ENCODE data around the gene BBS10.
A peak's percentile ranks its signal among the peaks of the same experiment; 100 is the strongest.

BBS10 gene

GRCh38 chr12:76337583-76337982, 10.6 kb downstream of the BBS10 start:
- no peak overlapping the region for H3K4me3 ChIP-seq (ENCODE audit: low read depth, low read length)
- H3K18ac ChIP-seq (ENCODE audit: low read length) = no peak overlapping the region
- no peaks in the 10 kb centered on the region for H3K4me1 ChIP-seq (ENCODE audit: control insufficient read depth in 1 of 2, insufficient read depth in 2 of 2, low read length in 2 of 2)
- no peak overlapping the region for H4K91ac ChIP-seq (ENCODE audit: low read depth, low read length)
- no peak overlapping the region for H3K27ac ChIP-seq (ENCODE audit: low read depth, low read length)
- H2BK5ac ChIP-seq (ENCODE audit: low read depth, low read length, poor library complexity) = no peak overlapping the region
- H3K4ac ChIP-seq (ENCODE audit: low read depth, low read length) = no peak overlapping the region
- no CpG with 5 or more reads among the region's 3 CpGs for WGBS (ENCODE audit: extremely low coverage, insufficient coverage, insufficient read length)
- H2BK120ac ChIP-seq (ENCODE audit: insufficient read depth, low read length, poor library complexity) = no peak overlapping the region
- no peaks in the 10 kb centered on the region for H3K27me3 ChIP-seq (ENCODE audit: insufficient read depth, low read length)
- H2AK5ac ChIP-seq (ENCODE audit: low read length) = no peak overlapping the region
- H3K4me2 ChIP-seq (ENCODE audit: low read length) = no peak overlapping the region
- peak overlapping the region; percentile 50 for H3K23ac ChIP-seq (ENCODE audit: low read length)
- DNase-seq = no peak
- no peak overlapping the region for H3K9ac ChIP-seq (ENCODE audit: low read length)
- no peak overlapping the region for H2BK12ac ChIP-seq (ENCODE audit: low read length)
- no peak overlapping the region for H2AFZ ChIP-seq (ENCODE audit: insufficient read depth, low read length, poor library complexity)
- no peak overlapping the region for H4K8ac ChIP-seq (ENCODE audit: low read depth, low read length)
- H3K79me2 ChIP-seq (ENCODE audit: control insufficient read depth, insufficient read depth, low read length, poor library complexity) = no peaks in the 10 kb centered on the region
- no peaks in the 10 kb centered on the region for H3K36me3 ChIP-seq (ENCODE audit: control insufficient read depth in 1 of 2, insufficient read depth in 2 of 2, low read length in 2 of 2)
- no peak overlapping the region for H3K14ac ChIP-seq (ENCODE audit: low read length)
- no peaks in the 10 kb centered on the region for H3K9me3 ChIP-seq (ENCODE audit: insufficient read depth, low read depth, low read length)
- H4K12ac ChIP-seq (ENCODE audit: low read depth, low read length) = no peak overlapping the region
- no peaks in the 10 kb centered on the region for H3K79me1 ChIP-seq (ENCODE audit: low read length)

DNA sequence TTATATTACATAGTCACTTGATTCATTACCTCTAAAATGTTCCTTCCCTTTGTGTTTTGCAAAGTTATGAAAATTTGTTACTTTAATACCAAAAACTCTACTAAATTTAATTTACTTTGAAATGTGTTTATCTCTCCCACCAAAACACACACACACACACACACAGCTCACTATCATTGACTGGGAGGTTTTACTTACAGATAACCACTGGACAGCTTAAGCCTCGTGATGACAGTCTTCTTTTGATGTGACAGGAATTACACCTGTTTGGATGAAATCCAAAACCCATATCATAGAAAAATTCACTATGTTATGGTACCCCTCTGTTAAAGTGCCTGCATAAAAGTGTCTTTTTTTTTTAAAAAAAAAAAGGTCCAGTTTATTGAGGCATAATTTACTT, 15.6 kb downstream of the BBS10 start:
- DNase-seq = no peak
- no CpG with 5 or more reads among the region's 1 CpG for WGBS (ENCODE audit: extremely low coverage, insufficient coverage, insufficient read length)
- H4K8ac ChIP-seq (ENCODE audit: low read depth, low read length) = no peak overlapping the region

DNA sequence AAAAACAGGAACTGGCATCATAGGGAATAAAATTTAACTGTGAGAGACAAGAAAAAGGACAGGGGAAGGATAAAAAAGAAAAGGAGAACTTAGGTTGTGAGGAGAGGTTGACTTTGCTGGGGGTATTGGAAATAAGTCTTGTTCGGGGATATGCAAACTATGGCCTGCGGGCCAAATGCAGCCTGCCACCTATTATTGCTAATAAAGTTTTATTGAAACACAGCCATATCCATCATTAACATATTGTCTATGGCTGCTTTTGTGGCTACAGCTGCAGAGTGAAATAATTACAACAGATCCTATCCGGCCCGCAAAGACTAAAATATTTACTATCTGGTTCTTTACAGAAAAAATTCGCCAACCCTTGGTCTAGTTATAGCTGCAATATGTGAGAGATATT, 18.6 kb downstream of the BBS10 start:
- Histone ChIP-seq H3K36me3 (ENCODE audit: control insufficient read depth in 1 of 2, insufficient read depth in 2 of 2, low read length in 2 of 2) (no peaks in the 10 kb centered on the region), H3K4ac (ENCODE audit: low read depth, low read length) (no peak overlapping the region), H3K4me1 (ENCODE audit: control insufficient read depth in 1 of 2, insufficient read depth in 2 of 2, low read length in 2 of 2) (no peaks in the 10 kb centered on the region), H2BK120ac (ENCODE audit: insufficient read depth, low read length, poor library complexity) (no peak overlapping the region), H3K79me1 (ENCODE audit: low read length) (no peaks in the 10 kb centered on the region), H4K8ac (ENCODE audit: low read depth, low read length) (no peak overlapping the region), H3K4me3 (ENCODE audit: low read depth, low read length) (no peak overlapping the region), H4K91ac (ENCODE audit: low read depth, low read length) (no peak overlapping the region), H2BK12ac (ENCODE audit: low read length) (no peak overlapping the region), H3K9me3 (ENCODE audit: insufficient read depth, low read depth, low read length) (no peaks in the 10 kb centered on the region), H3K18ac (ENCODE audit: low read length) (no peak overlapping the region), H4K12ac (ENCODE audit: low read depth, low read length) (no peak overlapping the region), H3K4me2 (ENCODE audit: low read length) (no peak overlapping the region), H3K27ac (ENCODE audit: low read depth, low read length) (no peak overlapping the region), H2BK5ac (ENCODE audit: low read depth, low read length, poor library complexity) (no peak overlapping the region), H2AFZ (ENCODE audit: insufficient read depth, low read length, poor library complexity) (no peak overlapping the region), H3K23ac (ENCODE audit: low read length) (no peak overlapping the region), H3K9ac (ENCODE audit: low read length) (no peak overlapping the region), H3K14ac (ENCODE audit: low read length) (no peak overlapping the region), H3K79me2 (ENCODE audit: control insufficient read depth, insufficient read depth, low read length, poor library complexity) (no peaks in the 10 kb centered on the region), H3K27me3 (ENCODE audit: insufficient read depth, low read length) (no peaks in the 10 kb centered on the region), H2AK5ac (ENCODE audit: low read length) (no peak overlapping the region)
- DNase-seq = no peak
- WGBS (ENCODE audit: extremely low coverage, insufficient coverage, insufficient read length) = no CpG with 5 or more reads among the region's 5 CpGs

More for the DNA sequence above, 15.6 kb downstream of the BBS10 start:
- Histone ChIP-seq H3K4me2 (ENCODE audit: low read length) (no peak overlapping the region), H3K18ac (ENCODE audit: low read length) (no peak overlapping the region), H2AK5ac (ENCODE audit: low read length) (no peak overlapping the region), H3K27me3 (ENCODE audit: insufficient read depth, low read length) (no peaks in the 10 kb centered on the region), H2BK120ac (ENCODE audit: insufficient read depth, low read length, poor library complexity) (no peak overlapping the region), H2BK5ac (ENCODE audit: low read depth, low read length, poor library complexity) (no peak overlapping the region), H3K79me1 (ENCODE audit: low read length) (no peaks in the 10 kb centered on the region), H2BK12ac (ENCODE audit: low read length) (no peak overlapping the region), H3K4me1 (ENCODE audit: control insufficient read depth in 1 of 2, insufficient read depth in 2 of 2, low read length in 2 of 2) (no peaks in the 10 kb centered on the region), H3K23ac (ENCODE audit: low read length) (no peak overlapping the region), H3K36me3 (ENCODE audit: control insufficient read depth in 1 of 2, insufficient read depth in 2 of 2, low read length in 2 of 2) (no peaks in the 10 kb centered on the region), H3K27ac (ENCODE audit: low read depth, low read length) (no peak overlapping the region), H4K12ac (ENCODE audit: low read depth, low read length) (no peak overlapping the region), H3K14ac (ENCODE audit: low read length) (no peak overlapping the region), H2AFZ (ENCODE audit: insufficient read depth, low read length, poor library complexity) (no peak overlapping the region), H4K91ac (ENCODE audit: low read depth, low read length) (no peak overlapping the region), H3K4ac (ENCODE audit: low read depth, low read length) (no peak overlapping the region), H3K9me3 (ENCODE audit: insufficient read depth, low read depth, low read length) (no peaks in the 10 kb centered on the region), H3K79me2 (ENCODE audit: control insufficient read depth, insufficient read depth, low read length, poor library complexity) (no peaks in the 10 kb centered on the region), H3K4me3 (ENCODE audit: low read depth, low read length) (no peak overlapping the region), H3K9ac (ENCODE audit: low read length) (no peak overlapping the region)

DNA sequence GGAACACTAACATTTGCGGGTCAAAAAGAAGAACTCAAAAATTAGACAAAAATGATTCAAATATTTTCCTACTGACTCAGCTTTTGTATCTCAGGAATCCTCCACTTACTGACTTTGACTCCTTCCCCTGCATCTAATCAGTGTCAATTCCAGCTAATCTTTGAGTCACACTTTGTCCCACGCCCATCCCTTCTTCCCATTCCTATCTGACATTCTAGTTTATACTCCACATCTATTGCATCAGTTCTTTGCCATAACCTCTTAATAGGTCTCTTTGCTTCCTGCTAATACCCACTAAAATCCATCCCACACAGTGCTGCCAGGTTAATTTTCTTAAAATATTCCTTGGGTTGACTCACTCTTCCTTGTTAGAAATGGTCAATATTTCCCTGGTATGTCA, 19.1 kb downstream of the BBS10 start:
- Histone ChIP-seq H3K18ac (ENCODE audit: low read length) (no peak overlapping the region), H3K36me3 (ENCODE audit: control insufficient read depth in 1 of 2, insufficient read depth in 2 of 2, low read length in 2 of 2) (no peaks in the 10 kb centered on the region), H3K79me1 (ENCODE audit: low read length) (no peaks in the 10 kb centered on the region), H2BK5ac (ENCODE audit: low read depth, low read length, poor library complexity) (no peak overlapping the region), H2BK12ac (ENCODE audit: low read length) (no peak overlapping the region), H3K23ac (ENCODE audit: low read length) (no peak overlapping the region), H3K4ac (ENCODE audit: low read depth, low read length) (no peak overlapping the region), H4K8ac (ENCODE audit: low read depth, low read length) (no peak overlapping the region), H3K4me1 (ENCODE audit: control insufficient read depth in 1 of 2, insufficient read depth in 2 of 2, low read length in 2 of 2) (no peaks in the 10 kb centered on the region), H3K79me2 (ENCODE audit: control insufficient read depth, insufficient read depth, low read length, poor library complexity) (no peaks in the 10 kb centered on the region), H3K9me3 (ENCODE audit: insufficient read depth, low read depth, low read length) (no peaks in the 10 kb centered on the region), H3K27me3 (ENCODE audit: insufficient read depth, low read length) (no peaks in the 10 kb centered on the region), H3K27ac (ENCODE audit: low read depth, low read length) (no peak overlapping the region), H3K9ac (ENCODE audit: low read length) (no peak overlapping the region), H4K91ac (ENCODE audit: low read depth, low read length) (no peak overlapping the region), H2AK5ac (ENCODE audit: low read length) (no peak overlapping the region), H3K4me3 (ENCODE audit: low read depth, low read length) (no peak overlapping the region), H3K4me2 (ENCODE audit: low read length) (no peak overlapping the region), H2BK120ac (ENCODE audit: insufficient read depth, low read length, poor library complexity) (no peak overlapping the region), H3K14ac (ENCODE audit: low read length) (no peak overlapping the region), H4K12ac (ENCODE audit: low read depth, low read length) (no peak overlapping the region), H2AFZ (ENCODE audit: insufficient read depth, low read length, poor library complexity) (no peak overlapping the region)
- no CpG with 5 or more reads among the region's 2 CpGs for WGBS (ENCODE audit: extremely low coverage, insufficient coverage, insufficient read length)
- peak; percentile 46 to 85 for DNase-seq
